DMS114 treated with DMSO at 0.1 percent for 48 hours (cell line): ENCODE results near the gene STRN.
"Not testable (repeated sequence)": the region's sequence is repeated elsewhere in the genome, so short reads cannot be mapped to it uniquely, and the experiment has no call there.

Source experiments
- DNase-seq: peaks from one replicate; lab custom pipeline; 2025; ENCODE audit not compliant: unreplicated experiment; lab: John Stamatoyannopoulos, UW

STRN gene

DNA sequence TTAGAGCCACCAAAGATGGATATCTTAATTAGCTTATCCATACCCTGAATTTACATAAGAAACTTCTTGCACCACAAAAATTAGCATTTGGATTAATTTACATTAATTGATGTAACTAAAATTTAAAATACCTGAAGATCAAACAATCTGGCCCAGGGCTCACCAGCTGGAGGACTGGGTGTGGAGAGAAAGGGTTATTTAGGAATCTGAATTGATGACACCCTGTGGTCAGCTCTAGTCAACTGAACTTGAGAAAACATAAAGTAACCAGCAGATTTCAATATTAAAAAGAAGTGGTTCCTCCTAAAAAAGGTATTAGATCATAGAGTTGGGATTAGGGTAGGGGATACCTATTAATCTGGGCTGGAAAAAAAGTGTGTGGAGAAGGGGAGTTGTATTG, 122.5 kb downstream of the STRN start:
- DNase-seq, result no peak

GRCh38 chr2:36839976-36840617, 126.2 kb downstream of the STRN start:
- no peak for DNase-seq

DNA sequence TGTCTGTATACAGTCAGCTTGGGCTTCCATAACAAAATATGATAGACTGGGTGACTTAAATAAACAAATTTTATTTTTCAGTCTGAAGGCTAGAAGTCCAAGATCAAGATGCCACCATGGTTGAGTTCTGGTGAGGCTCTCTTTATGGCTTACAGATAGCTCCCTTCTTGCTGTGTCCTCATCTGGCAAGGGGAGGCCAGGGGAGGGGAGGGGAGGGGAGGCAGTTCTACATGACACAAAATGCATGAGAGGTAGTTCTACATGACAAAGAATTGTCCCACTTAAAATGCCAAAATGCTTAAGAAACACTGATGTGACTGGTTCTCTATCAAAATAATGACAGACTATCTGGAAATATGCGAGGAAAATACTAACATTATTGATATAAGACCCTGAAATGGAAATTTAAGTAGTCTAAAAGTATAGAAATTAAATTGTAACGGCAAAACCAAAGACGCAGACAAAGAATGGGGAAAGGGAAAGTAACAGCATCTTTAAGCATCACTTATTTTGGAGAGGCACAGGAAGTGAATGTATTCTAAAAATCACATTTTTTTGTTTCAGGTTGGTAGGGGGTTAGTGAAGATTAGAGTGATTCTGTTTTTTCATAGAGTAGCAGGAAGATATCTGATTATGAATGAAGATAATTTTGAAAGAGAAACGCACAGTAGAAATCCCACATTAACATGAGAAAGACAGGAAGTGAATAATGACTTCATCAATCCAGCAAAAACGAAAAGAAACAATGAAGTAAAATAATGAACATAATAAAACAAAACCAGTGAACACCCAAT, 131.4 kb downstream of the STRN start:
- DNase-seq, result no peak

- DNase-seq, result no peak
These were observed 132.1 kb downstream of the STRN start for GRCh38 chr2:36834203-36834602.

DNA sequence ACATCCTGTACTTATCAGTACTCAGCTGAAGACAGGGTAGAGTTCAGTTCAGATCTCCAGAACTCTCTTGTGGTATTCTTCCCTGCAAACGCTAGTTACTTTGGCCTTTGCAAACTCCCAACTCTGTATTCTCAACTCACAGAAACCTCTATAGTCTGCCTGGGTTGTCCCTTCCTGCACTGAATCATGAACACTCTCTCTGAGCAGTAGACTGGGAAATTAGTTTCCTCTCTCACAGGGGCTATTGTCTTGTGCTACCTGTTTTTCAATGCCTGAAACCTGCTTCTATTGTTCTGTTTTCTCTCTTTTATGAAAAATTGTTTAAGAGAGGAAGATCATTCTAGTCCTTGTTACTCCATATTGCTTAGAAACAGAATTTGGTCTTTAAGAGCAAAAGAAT, 135.2 kb downstream of the STRN start:
- no peak for DNase-seq

DNA sequence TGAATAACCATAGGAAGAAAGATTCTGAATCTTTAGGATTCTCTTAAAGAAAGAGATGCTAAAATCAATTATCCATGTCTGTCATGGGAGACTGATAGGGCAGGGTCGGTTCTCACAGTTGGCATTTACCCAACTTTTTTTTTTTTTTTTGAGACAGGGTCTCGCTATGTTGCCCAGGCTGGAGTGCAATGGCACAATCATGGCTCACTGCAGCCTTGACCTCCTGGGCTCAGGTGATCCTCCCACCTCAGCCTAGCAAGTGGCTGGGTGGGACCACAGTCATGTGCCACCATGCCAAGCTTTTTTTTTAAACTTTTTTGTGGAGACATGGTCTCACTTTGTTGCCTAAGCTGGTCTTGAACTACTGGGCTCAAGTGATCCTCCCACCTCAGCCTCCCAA, 141.7 kb downstream of the STRN start:
- not testable (repeated sequence) for DNase-seq

DNA sequence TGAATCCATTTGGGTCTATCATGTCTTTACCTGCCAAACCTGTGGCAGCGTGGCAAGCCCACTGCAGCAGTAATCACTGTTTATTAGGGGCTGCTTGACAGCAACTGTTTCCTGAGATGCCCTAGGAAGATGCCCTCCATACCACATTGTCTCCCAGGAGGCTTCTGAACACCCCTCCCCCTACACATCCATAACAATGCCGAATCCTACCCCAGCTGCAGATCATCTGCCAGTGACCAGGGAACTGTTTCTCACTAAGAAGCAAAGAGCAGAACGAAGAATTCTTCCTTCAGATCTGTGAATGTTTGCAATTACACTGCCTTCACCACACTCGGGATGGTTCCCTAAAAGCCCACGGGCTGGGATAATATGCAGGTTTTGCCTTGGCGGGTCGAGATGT, 142.1 kb downstream of the STRN start:
- DNase-seq, result no peak

DNA sequence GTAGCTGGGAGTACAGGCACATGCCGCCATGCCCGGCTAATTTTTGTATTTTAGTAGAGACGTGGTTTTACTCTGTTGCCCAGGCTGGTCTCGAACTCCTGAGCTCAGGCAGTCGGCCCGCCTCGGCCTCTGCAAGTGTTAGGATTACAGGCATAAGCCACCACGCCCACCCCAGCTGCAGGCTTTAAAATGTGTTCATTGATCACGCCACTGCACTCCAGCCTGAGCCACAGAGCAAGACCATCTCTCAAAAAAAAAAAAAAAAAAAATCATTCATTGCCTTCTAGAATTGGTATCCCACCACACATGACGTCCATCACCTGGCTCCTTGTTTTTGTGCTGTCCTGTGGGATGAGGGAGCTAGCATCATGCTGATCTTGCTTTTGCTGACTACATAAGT, 142.5 kb downstream of the STRN start:
- DNase-seq, result no peak

- no peak for DNase-seq
These were observed 145.3 kb downstream of the STRN start for GRCh38 chr2:36820942-36821605.

- DNase-seq, result no peak
These were observed 147.1 kb downstream of the STRN start for GRCh38 chr2:36819095-36819711.

- DNase-seq, result no peak
These were observed 147.8 kb downstream of the STRN start for GRCh38 chr2:36818542-36818941.

- DNase-seq, result no peak
These were observed 154.1 kb downstream of the STRN start for GRCh38 chr2:36812196-36812595.

- DNase-seq, result no peak
These were observed 155.3 kb downstream of the STRN start for GRCh38 chr2:36811071-36811470.

GRCh38 chr2:36809069-36809445, 157.3 kb downstream of the STRN start:
- no peak for DNase-seq

- DNase-seq, result no peak
These were observed 157.8 kb downstream of the STRN start for GRCh38 chr2:36808386-36809068.

DNA sequence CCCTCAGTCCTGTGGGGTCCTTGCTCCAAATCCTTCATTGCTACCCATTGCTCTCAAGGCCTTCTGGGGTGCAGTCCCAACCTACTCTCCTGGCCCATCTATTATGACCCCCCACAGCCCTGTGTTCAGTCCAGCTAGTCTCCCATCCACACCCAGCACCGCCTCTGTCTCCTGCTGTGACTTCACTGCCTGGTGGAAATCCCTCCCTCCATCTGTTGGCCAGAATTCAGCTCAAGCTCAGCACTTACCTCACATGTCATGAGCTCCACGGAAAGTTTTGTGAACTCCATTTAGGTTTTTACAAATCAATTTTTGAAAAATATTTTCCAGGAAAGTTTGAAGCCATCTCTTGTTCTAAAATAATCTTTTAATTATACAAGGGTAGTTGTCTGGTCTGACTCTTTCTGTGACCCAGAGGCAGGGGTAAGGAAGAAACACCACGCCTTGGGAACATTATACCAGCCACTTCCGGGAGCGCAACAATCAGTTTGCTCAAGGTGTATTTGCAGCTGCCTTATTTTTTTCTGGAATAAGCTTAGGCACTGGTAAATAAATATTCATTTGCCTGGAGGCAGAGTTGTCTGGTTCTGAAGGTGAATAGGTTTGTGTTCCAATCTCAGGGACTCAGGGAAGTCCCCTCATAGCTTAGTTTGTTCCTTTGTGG, 159.0 kb downstream of the STRN start:
- no peak for DNase-seq

- no peak for DNase-seq
These were observed 160.6 kb downstream of the STRN start for GRCh38 chr2:36805635-36806224.

- DNase-seq, result no peak
These were observed 163.4 kb downstream of the STRN start for GRCh38 chr2:36802952-36803351.

GRCh38 chr2:36801088-36801487, 165.2 kb downstream of the STRN start:
- DNase-seq, result no peak

GRCh38 chr2:36800381-36800780, 166.0 kb downstream of the STRN start:
- DNase-seq, result no peak
